ENCODE results near the gene SYTL2. TPM values are rescaled to one million over a fixed set of nuclear protein-coding genes. Genes with fewer than 3 reads are reported as not detected.
"Not testable (repeated sequence)": the region's sequence is repeated elsewhere in the genome, so short reads cannot be mapped to it uniquely, and the experiment has no call there.

SYTL2 gene
- total and polyA plus RNA-seq, 8 donors, result 5.4 to 391 (median 188) TPM

DNA sequence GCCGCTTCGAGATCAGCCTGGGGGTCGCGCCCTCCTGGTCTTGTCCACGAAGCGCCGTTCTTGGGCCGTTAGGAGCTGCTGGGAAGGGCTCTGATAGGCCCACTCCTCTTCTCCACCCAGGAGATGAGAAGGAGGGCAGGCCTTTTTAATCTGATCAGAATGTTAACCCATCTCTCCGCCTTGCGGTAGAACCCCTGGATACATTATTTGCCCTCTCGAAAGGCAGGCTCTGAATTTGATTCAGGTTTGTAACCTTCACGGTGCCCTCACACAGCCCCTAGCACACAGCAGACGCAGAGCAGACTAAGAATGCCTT, 44.4 kb upstream of the SYTL2 start, which contains the start of gene CCDC83:
CCDC83 (plus strand) TSS at position 43 of the 316 bp plus-strand sequence. CDS start 9,741 bp downstream, outside the sequence.
- TF ChIP-seq, protein P1, sequence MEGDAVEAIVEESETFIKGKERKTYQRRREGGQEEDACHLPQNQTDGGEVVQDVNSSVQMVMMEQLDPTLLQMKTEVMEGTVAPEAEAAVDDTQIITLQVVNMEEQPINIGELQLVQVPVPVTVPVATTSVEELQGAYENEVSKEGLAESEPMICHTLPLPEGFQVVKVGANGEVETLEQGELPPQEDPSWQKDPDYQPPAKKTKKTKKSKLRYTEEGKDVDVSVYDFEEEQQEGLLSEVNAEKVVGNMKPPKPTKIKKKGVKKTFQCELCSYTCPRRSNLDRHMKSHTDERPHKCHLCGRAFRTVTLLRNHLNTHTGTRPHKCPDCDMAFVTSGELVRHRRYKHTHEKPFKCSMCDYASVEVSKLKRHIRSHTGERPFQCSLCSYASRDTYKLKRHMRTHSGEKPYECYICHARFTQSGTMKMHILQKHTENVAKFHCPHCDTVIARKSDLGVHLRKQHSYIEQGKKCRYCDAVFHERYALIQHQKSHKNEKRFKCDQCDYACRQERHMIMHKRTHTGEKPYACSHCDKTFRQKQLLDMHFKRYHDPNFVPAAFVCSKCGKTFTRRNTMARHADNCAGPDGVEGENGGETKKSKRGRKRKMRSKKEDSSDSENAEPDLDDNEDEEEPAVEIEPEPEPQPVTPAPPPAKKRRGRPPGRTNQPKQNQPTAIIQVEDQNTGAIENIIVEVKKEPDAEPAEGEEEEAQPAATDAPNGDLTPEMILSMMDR (IDR thresholded peaks at IDR 0.05), result no peak
- TF ChIP-seq POLR2AphosphoS5 (IDR thresholded peaks at IDR 0.05) (no peak), POLR2A (IDR thresholded peaks at IDR 0.05) (no peak), EP300 (IDR thresholded peaks at IDR 0.05) (no peak)
- Histone ChIP-seq H3K36me3 (no peaks in the 10 kb centered on the region), H3K27me3 (no peaks in the 10 kb centered on the region), H3K4me1 (peaks cover 7 to 18% (median 11%) of the 10 kb centered on the region in 4 donors), H3K27ac (peak within 1 kb of the TSS; percentile 84 to 95 (median 87)), H3K9me3 (peaks cover 0 to 7% (median 0%) of the 10 kb centered on the region in 4 donors), H3K4me3 (peak within 1 kb of the TSS; percentile 45 to 66 (median 50))
- peak in 1 of 2 donors; percentile 20 for DNase-seq
- WGBS, 5 donors, result 28 to 42% (median 35%) methylated on average over 13 of the region's 13 CpGs
- intact Hi-C loops (cut with DNase I; ENCODE audit: low total_unique reads), result loop anchor here (10.0 kb wide), 2 partner anchors 360 to 430 kb away; no protein-coding TSS in a partner anchor

DNA sequence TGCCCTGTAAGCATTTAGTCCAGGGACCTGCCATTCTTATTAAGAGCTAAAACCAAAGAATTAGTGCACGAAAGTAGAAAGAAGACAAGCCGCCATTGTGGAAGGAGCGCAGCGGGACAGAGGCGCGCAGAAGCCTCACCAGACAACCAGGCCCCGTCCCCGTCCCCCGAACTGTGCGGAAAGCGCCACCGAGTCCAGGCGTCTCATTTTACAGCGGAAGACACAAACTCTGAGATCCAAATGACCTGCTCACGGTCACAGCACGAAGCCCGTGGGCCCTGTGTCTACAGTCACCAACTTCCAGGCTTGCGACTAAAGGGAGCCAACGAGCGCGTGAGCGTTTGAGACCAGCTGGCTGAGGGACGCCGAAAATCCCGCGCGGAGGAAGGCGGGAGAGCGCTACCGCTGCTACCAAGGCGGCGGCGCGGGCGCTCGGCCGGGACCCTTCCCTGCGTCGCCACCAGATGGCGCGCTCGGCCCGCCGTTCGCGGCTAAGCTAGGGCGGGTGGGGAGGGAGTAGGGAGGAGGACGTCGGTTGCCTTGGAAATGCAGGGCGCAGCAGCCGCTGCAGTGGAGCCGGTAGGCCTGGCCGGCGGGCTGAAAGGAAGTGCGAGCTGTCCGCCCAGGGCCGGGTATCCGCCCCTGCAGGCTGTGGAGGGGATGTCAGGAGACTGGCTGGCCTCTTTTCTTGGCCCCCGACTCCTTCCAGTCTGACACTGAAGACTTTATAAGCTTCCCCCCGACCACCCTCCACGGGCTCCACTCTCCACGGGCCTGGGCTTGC, 43.8 kb upstream of the SYTL2 start:
- H3K27ac ChIP-seq, result peak overlapping the region; percentile 84 to 95 (median 87)
- DNase-seq, result peak; percentile 94 to 98
- H3K4me3 ChIP-seq, result peak overlapping the region; percentile 45 to 66 (median 50)
- H3K36me3 ChIP-seq, result no peaks in the 10 kb centered on the region
- no peaks in the 10 kb centered on the region for H3K27me3 ChIP-seq
- peaks cover 7 to 18% (median 11%) of the 10 kb centered on the region in 4 donors for H3K4me1 ChIP-seq
- intact Hi-C loops (cut with DNase I; ENCODE audit: low total_unique reads), result loop anchor here (10.0 kb wide), 2 partner anchors 360 to 430 kb away; no protein-coding TSS in a partner anchor
- 0 to 1% (median 1%) methylated on average over 25 to 62 of the region's 62 CpGs for WGBS, 5 donors
- TF ChIP-seq, protein P1 (IDR thresholded peaks at IDR 0.05), result peak in 6 of 7 experiments; percentile 40 to 98 (median 94)
- TF ChIP-seq EP300 (IDR thresholded peaks at IDR 0.05), result no peak
- peak in 2 of 3 donors; percentile 59 to 85 for TF ChIP-seq POLR2AphosphoS5 (IDR thresholded peaks at IDR 0.05)
- peak in 1 of 4 donors; percentile 11 for TF ChIP-seq POLR2A (IDR thresholded peaks at IDR 0.05)
- H3K9me3 ChIP-seq, result peaks cover 0 to 7% (median 0%) of the 10 kb centered on the region in 4 donors

DNA sequence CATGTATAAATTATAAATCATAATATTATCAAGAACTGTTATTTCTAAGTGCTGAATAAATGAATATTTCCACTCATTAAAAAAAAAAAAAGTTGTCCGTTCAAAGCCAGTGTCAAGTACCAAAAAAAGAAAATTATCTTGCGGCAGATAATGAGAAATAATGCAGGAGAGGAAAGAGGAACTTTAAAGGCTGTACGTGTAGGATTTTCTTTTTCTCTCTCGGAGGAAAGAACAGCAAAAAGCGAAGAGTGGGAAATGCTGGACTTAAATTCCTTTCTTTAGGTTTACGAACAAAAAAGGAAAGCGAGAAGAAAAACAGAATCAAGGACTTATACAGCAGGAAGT, 43.2 kb upstream of the SYTL2 start:
- peak overlapping the region; percentile 45 to 66 (median 50) for H3K4me3 ChIP-seq
- H3K27me3 ChIP-seq, result no peaks in the 10 kb centered on the region
- peaks cover 0 to 7% (median 0%) of the 10 kb centered on the region in 4 donors for H3K9me3 ChIP-seq
- intact Hi-C loops (cut with DNase I; ENCODE audit: low total_unique reads), result loop anchor here (10.0 kb wide), 2 partner anchors 361 to 431 kb away; no protein-coding TSS in a partner anchor
- TF ChIP-seq POLR2AphosphoS5 (IDR thresholded peaks at IDR 0.05) (no peak), POLR2A (IDR thresholded peaks at IDR 0.05) (no peak), EP300 (IDR thresholded peaks at IDR 0.05) (no peak)
- TF ChIP-seq, protein P1 (IDR thresholded peaks at IDR 0.05), result no peak
- no peak for DNase-seq
- WGBS, 5 donors, result 11 to 35% (median 23%) methylated on average over 7 of the region's 7 CpGs
- no peaks in the 10 kb centered on the region for H3K36me3 ChIP-seq
- H3K27ac ChIP-seq, result peak overlapping the region; percentile 84 to 95 (median 87)
- H3K4me1 ChIP-seq, result peaks cover 7 to 18% (median 11%) of the 10 kb centered on the region in 4 donors

DNA sequence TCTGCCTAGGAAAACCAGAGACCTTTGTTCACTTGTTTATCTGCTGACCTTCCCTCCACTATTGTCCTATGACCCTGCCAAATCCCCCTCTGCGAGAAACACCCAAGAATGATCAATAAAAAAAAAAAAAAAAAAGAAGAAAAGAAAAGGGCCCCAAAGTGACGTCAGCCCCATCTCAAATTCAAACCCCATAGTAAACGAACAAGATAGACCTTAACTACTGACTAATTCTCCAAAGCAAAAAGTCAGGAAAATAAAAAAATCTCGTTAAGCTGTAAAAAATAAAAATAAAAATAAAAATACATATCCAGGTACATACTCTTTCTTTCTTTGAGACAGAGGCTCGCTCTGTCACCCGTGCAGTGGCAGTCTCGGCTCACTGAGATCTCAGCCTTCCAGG, 42.6 kb upstream of the SYTL2 start:
- intact Hi-C loops (cut with DNase I; ENCODE audit: low total_unique reads), result loop anchor here (10.0 kb wide), 2 partner anchors 361 to 431 kb away; no protein-coding TSS in a partner anchor

DNA sequence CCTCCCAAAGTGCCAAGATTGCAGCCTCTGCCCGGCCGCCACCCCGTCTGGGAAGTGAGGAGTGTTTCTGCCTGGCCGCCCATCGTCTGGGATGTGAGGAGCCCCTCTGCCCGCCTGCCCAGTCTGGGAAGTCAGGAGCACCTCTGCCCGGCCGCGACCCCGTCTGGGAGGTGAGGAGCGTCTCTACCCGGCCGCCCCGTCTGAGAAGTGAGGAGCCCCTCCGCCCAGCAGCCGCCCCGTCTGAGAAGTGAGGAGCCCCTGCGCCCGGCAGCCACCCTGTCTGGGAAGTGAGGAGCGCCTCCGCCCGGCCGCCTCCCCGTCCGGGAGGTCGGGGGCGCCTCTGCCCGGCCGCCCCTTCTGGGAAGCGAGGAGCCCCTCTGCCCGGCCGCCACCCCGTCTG, 41.8 kb upstream of the SYTL2 start:
- H3K4me3 ChIP-seq, H3K27ac ChIP-seq, H3K27me3 ChIP-seq, H3K9me3 ChIP-seq, H3K36me3 ChIP-seq, DNase-seq: not testable (repeated sequence)
- intact Hi-C loops (cut with DNase I; ENCODE audit: low total_unique reads), result loop anchor here (10.0 kb wide), 2 partner anchors 362 to 432 kb away; no protein-coding TSS in a partner anchor
- peaks cover 7 to 18% (median 11%) of the 10 kb centered on the region in 4 donors for H3K4me1 ChIP-seq
- 95 to 99% (median 98%) methylated on average over 24 to 33 of the region's 33 CpGs for WGBS, 5 donors

More for the DNA sequence above, 42.6 kb upstream of the SYTL2 start:
- H3K36me3 ChIP-seq, DNase-seq, H3K9me3 ChIP-seq, H3K4me3 ChIP-seq, H3K27ac ChIP-seq, H3K27me3 ChIP-seq: not testable (repeated sequence)
- 85 to 97% (median 91%) methylated on average over 5 to 7 of the region's 7 CpGs for WGBS, 5 donors
- peaks cover 7 to 18% (median 11%) of the 10 kb centered on the region in 4 donors for H3K4me1 ChIP-seq

Measured in stomach (tissue), 9 donors.